OCI-LY7 (cell line): ENCODE data around the gene PTPN9. TPM values are rescaled to one million over a fixed set of nuclear protein-coding genes. Genes with fewer than 3 reads are reported as not detected.
"Not testable (repeated sequence)": the region's sequence is repeated elsewhere in the genome, so short reads cannot be mapped to it uniquely, and the experiment has no call there.

Experiments
- BruUV-seq: library from RNA; stranded (reverse); fragments of 400-500 nt; replicated peaks from 2 replicates; lab custom pipeline; 2021; lab: Mats Ljungman, UMichigan
- CTCF ChIA-PET: fragments of 300-600 bp; sonication (Branson Sonifier 250); formaldehyde crosslinking; loops from one replicate; lab custom pipeline; 2022; ENCODE audit warnings: antibody characterized with exemption; ENCODE audit not compliant: unreplicated experiment; lab: Charles Lee
- POLR2A ChIA-PET: fragments of 300-600 bp; sonication (Branson Sonifier 250); formaldehyde crosslinking; loops from one replicate; lab custom pipeline; 2022; ENCODE audit warnings: antibody characterized with exemption; lab: Charles Lee
- DNase-seq: peaks from one replicate; pipeline ENCODE4 v3.0.0-alpha.2; 2015; ENCODE audit warnings: low spot score
- H2AFZ ChIP-seq: fragments of 200-600 bp; sonication (generic), shearing (Covaris generic); 2 replicates; pipeline ENCODE4 v1.6.1; 2014; ENCODE audit warnings: mild to moderate bottlenecking, antibody characterized with exemption, low read length, moderate library complexity
- H3K27ac ChIP-seq: fragments of 200-600 bp; sonication (generic); 2 replicates; pipeline ENCODE4 v1.5.1; 2014; ENCODE audit warnings: mixed run types, low read depth, mild to moderate bottlenecking, moderate library complexity, low read length, inconsistent platforms; ENCODE audit not compliant: poor library complexity, severe bottlenecking
- H3K36me3 ChIP-seq: fragments of 200-600 bp; sonication (generic); 2 replicates; pipeline ENCODE4 v1.6.1; 2014; ENCODE audit warnings: mild to moderate bottlenecking, antibody characterized with exemption, low read length, moderate library complexity, mixed read lengths; ENCODE audit not compliant: insufficient read depth
- H3K4me1 ChIP-seq: fragments of 200-600 bp; sonication (generic); 2 replicates; pipeline ENCODE4 v1.5.1; 2014; ENCODE audit warnings: mild to moderate bottlenecking, low read length; ENCODE audit not compliant: insufficient read depth, poor library complexity, severe bottlenecking
- H3K4me2 ChIP-seq: fragments of 200-600 bp; sonication (generic); 2 replicates; pipeline ENCODE4 v1.6.1; 2014; ENCODE audit warnings: mild to moderate bottlenecking, low read length
- H3K4me3 ChIP-seq: fragments of 200-600 bp; sonication (generic); 2 replicates; pipeline ENCODE4 v1.5.1; 2014; ENCODE audit warnings: mild to moderate bottlenecking, low read depth, low read length; ENCODE audit not compliant: poor library complexity, severe bottlenecking
- H3K79me2 ChIP-seq: fragments of 200-600 bp; sonication (generic); 2 replicates; pipeline ENCODE4 v1.6.1; 2016; ENCODE audit warnings: low read depth, mild to moderate bottlenecking, low read length, moderate library complexity, mixed read lengths; ENCODE audit not compliant: insufficient read depth
- H3K9me2 ChIP-seq: fragments of 200-600 bp; sonication (generic); 2 replicates; pipeline ENCODE4 v1.6.1; 2016; ENCODE audit warnings: mild to moderate bottlenecking, low read length, mixed read lengths; ENCODE audit not compliant: insufficient read depth
- H3K9me3 ChIP-seq: fragments of 200-600 bp; sonication (generic); 2 replicates; pipeline ENCODE4 v1.6.1; 2014; ENCODE audit warnings: mild to moderate bottlenecking, mixed run types, low read length, mixed read lengths
- H4K20me1 ChIP-seq: fragments of 200-600 bp; sonication (generic); 2 replicates; pipeline ENCODE4 v1.6.1; 2014; ENCODE audit warnings: mild to moderate bottlenecking, antibody characterized with exemption, low read length, moderate library complexity, mixed read lengths; ENCODE audit not compliant: insufficient read depth
- CTCF ChIP-seq: fragments of 200-600 bp; sonication (generic); conservative IDR thresholded peaks from 2 replicates; pipeline ENCODE4 v1.5.1; 2014; ENCODE audit warnings: mild to moderate bottlenecking, antibody characterized with exemption, low read length, moderate library complexity, mixed read lengths
- EZH2phosphoT487 ChIP-seq: fragments of 200-600 bp; sonication (generic); IDR thresholded peaks from 2 replicates; pipeline ENCODE4 v1.6.1; 2018; ENCODE audit warnings: low read depth, borderline replicate concordance, mild to moderate bottlenecking, mixed run types, antibody characterized with exemption, low read length, moderate library complexity, mixed read lengths
- intact Hi-C: fragments of 100-400 bp; cut with micrococcal nuclease; formaldehyde crosslinking; loops from one replicate; pipeline ENCODE4 v1.10.0; 2022; ENCODE audit not compliant: unreplicated experiment
- total RNA-seq, 2 experiments: library from RNA; depleted of rRNA in 1 of 2; stranded (reverse); fragments of >200 nt in 1 of 2; shearing (Covaris generic) in 1 of 2; gene quantifications; 2 replicates each; pipeline ENCODE4 v1.2.3, GENCODE V29; 2014 to 2022

PTPN9 gene
- total RNA-seq, 2 experiments from 2014 or later = 16.5 to 38.5 TPM

- DNase-seq = peak; percentile 97
- POLR2A ChIA-PET = interaction anchor here (0.6 to 2.1 kb wide), 8 partner anchors 14 to 635 kb away, joined by 3 to 13 read pairs (median 6); partner anchors contain the start of gene SNUPN
- no peaks in the 10 kb centered on the region for H3K9me2 ChIP-seq
- no peaks in the 10 kb centered on the region for H3K9me3 ChIP-seq
- peak overlapping the region; percentile 94 for H3K4me2 ChIP-seq
- intact Hi-C loops = loop anchor here (1.0 to 5.0 kb wide), 5 partner anchors 82 to 663 kb away; partner anchors contain the start of genes C15orf39, MAN2C1, NEIL1 and PTPN9
- peak overlapping the region; percentile 67 for H3K27ac ChIP-seq
- CTCF ChIA-PET = no interaction called here
- no peak overlapping the region for H2AFZ ChIP-seq
- H3K79me2 ChIP-seq = peaks cover 54% of the 10 kb centered on the region
- H4K20me1 ChIP-seq = peaks cover 31% of the 10 kb centered on the region
- H3K4me3 ChIP-seq = peak overlapping the region; percentile 85
- BruUV-seq = no TSS peak
- TF ChIP-seq EZH2phosphoT487 (no peak), CTCF (no peak)
- H3K4me1 ChIP-seq = peaks cover 39% of the 10 kb centered on the region
- peaks cover 20% of the 10 kb centered on the region for H3K36me3 ChIP-seq
Observed at GRCh38 chr15:75450307-75451201, 128.6 kb downstream of the PTPN9 start.

- BruUV-seq = no TSS peak
Observed at GRCh38 chr15:75449585-75450306, 129.4 kb downstream of the PTPN9 start.

DNA sequence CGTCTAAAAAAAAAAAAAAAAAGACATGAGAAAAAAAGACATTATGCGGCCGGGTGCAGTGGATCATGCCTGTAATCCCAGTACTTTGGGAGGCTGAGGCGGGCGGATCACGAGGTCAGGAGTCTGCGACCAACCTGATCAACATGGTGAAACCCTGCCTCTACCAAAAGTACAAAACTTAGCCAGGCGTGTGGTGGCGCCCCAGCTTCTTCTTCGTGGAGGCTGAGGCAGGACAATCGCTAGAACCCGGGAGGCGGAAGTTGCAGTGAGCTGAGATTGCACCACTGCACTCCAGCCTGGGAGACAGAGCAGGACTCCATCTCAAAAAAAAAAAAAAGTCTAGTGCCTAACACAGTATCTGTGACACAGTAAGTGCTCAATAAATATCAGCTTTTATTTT lies 130.9 kb downstream of the PTPN9 start:
- H3K27ac ChIP-seq, H2AFZ ChIP-seq, H3K4me3 ChIP-seq, H3K9me2 ChIP-seq, BruUV-seq, H3K9me3 ChIP-seq, intact Hi-C loops, DNase-seq: not testable (repeated sequence)
- Histone ChIP-seq H3K4me1 (peaks cover 39% of the 10 kb centered on the region), H4K20me1 (peaks cover 31% of the 10 kb centered on the region), H3K4me2 (0 out of 2 replicates have a peak overlapping the region, but pooled peaks have one; percentile 18), H3K36me3 (peaks cover 36% of the 10 kb centered on the region), H3K79me2 (peaks cover 74% of the 10 kb centered on the region)
- ChIA-PET CTCF (interaction anchor here (0.7 kb wide), 1 partner anchor 223 kb away, joined by 3 read pairs; no protein-coding TSS in a partner anchor), POLR2A (interaction anchor here (0.6 to 0.7 kb wide), 2 partner anchors 10 to 48 kb away, joined by 3 read pairs; no protein-coding TSS in a partner anchor)

More at GRCh38 chr15:75449585-75450306, 129.4 kb downstream of the PTPN9 start:
- Histone ChIP-seq H3K79me2 (peaks cover 62% of the 10 kb centered on the region), H3K9me2 (no peaks in the 10 kb centered on the region), H4K20me1 (peaks cover 31% of the 10 kb centered on the region), H2AFZ (no peak overlapping the region), H3K27ac (peak overlapping the region; percentile 67), H3K36me3 (peaks cover 20% of the 10 kb centered on the region), H3K4me2 (peak overlapping the region; percentile 94), H3K9me3 (no peaks in the 10 kb centered on the region), H3K4me3 (peak overlapping the region; percentile 85), H3K4me1 (peaks cover 39% of the 10 kb centered on the region)
- intact Hi-C loops = loop anchor here (1.0 to 5.0 kb wide), 4 partner anchors 102 to 662 kb away; partner anchors contain the start of genes C15orf39, NEIL1 and PTPN9
- no peak for TF ChIP-seq EZH2phosphoT487
- no peak for TF ChIP-seq CTCF
- ChIA-PET POLR2A (no interaction called here), CTCF (no interaction called here)
- DNase-seq = no peak
